Measurements from ENCODE around the gene DNAH6. TPM values are rescaled to one million over a fixed set of nuclear protein-coding genes. Genes with fewer than 3 reads are reported as not detected.
"Not testable (repeated sequence)": the region's sequence is repeated elsewhere in the genome, so short reads cannot be mapped to it uniquely, and the experiment has no call there.

The DNAH6 gene
- total RNA-seq, 2 experiments from 2014 or later: 0.06 to 0.13 TPM

- ChIA-PET POLR2A (no interaction called here), CTCF (no interaction called here)
Observed at GRCh38 chr2:84725717-84726116, 209.4 kb downstream of the DNAH6 start.

DNA sequence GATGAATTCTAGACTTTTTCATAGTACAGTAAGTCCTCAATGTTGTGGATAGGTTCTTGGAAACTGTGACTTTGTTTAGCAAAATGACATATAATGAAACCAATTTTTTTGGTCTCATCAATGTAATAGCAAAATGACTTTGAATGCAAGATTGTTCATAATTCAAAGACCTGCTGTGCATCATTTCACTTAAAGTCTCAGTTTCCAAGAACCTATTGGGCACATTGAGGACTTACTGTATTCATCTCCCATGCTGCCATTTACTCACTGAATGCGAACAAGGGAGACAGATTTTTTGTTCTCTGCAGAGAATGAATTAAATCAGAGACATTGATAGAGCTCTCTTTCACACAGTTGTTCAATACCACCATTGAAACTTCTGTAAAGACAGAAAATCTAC is 211.0 kb downstream of the DNAH6 start:
- ChIA-PET POLR2A (no interaction called here), CTCF (no interaction called here)

DNA sequence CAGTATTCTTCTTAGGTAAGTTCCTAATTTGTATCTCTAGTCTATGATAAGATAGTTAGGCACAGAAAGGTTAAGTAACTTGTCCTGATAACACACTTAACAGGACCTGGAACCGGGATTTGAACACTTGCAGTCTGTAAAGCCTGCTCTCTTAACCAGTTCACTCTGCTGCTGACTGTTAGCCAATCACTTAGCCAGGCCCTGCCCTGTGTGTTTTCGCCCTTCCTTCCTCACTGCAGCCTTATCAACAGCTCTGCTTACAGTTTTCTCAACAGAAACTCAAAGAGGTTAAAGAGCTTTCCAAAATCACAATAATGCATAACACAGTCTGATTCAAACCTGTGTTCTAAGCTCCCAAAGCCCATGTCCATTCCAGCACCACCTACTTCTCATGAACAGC is 212.9 kb downstream of the DNAH6 start:
- CTCF ChIA-PET: no interaction called here
- POLR2A ChIA-PET: no interaction called here

DNA sequence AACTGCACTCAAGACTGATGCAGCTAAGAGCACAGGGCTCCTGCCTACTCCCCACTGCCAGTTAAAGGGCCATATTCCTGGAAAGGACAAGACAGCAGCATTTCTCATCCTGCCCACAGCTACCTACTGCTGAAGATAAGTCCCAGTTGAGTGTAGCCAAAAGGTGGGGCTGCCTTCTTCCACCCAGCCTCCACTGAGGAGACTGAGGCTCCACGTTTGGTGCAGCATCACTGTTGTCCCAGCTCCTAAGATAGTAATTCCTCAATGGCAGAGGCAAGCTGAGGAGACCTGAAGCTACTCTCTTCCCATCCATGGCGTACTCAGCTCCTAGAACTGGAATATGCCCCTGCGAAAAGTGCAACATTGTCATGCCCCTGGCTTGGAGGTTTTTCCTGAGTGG is 214.9 kb downstream of the DNAH6 start:
- ChIA-PET POLR2A (no interaction called here), CTCF (interaction anchor here (2.1 kb wide), 1 partner anchor 10 kb away, joined by 7 read pairs; no protein-coding TSS in a partner anchor)

DNA sequence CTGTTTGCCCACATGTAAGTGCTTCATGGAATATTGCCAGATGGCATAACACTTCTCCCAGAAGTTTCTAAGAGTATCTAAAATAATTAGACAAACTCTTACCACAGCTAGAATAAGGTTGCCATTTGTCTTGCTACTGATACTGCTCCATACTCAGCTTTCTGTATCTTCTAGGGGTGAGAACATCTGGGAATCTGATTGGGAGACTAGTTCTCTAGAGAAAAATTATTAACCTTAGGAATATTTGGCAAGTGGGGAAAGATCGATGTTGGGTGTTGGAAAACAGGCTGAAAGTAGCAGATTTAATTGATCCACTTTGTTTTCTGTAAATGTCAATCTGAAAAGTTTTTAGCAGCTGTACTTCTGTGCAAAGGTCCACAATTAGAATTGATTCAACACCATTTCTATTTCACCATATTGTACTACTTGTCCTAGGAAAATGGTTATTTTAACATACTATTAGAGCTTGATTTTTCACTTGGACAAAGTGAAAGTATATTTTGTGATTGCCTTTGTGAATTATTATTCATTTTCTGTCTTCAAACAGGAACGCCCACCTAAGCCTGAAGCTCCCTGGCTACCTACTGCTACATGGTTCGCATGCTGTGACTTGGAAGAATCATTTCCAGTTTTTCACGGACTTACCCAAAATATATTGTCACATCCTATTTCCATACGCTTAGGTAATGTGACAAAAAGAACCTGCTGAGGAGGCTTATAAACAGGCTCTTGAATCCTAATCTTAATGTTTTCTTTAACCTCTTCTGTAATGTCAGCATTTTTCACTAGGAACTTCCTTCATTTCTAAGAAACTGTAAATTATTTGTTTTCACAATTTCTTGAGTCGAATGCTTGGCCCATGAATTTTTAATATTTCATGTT is 216.8 kb downstream of the DNAH6 start:
- ChIA-PET POLR2A (no interaction called here), CTCF (interaction anchor here (2.1 kb wide), 1 partner anchor 8 kb away, joined by 7 read pairs; no protein-coding TSS in a partner anchor)

GRCh38 chr2:84735389-84735788 is 219.1 kb downstream of the DNAH6 start:
- ChIA-PET POLR2A (no interaction called here), CTCF (no interaction called here)

- CTCF ChIA-PET: interaction anchor here (0.6 to 2.1 kb wide), 8 partner anchors 9 to 337 kb away, joined by 3 to 8 read pairs (median 5); partner anchors contain the start of gene TRABD2A
- POLR2A ChIA-PET: interaction anchor here (0.6 to 1.1 kb wide), 2 partner anchors 165 to 243 kb away, joined by 3 read pairs; no protein-coding TSS in a partner anchor
Observed at GRCh38 chr2:84741182-84741822, 225.0 kb downstream of the DNAH6 start.

DNA sequence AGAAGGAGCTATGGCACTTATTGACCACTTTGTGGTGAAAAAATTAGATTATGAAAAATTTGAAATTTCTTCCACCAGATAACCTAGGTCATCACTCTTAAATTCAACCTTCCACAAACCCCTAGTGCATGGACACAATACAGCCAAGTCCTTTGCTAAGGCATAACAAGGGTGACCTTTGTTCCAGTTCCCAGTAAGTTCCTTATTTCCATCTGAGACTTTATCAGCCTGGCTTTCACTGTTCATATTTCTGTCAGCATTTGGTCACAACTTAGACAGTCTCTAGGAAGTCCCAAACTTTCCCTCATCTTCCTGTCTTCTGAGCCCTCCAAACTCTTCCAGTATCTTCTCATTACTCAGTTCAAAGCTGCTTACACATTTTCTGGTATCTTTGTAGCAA is 232.0 kb downstream of the DNAH6 start:
- ChIA-PET CTCF (no interaction called here), POLR2A (no interaction called here)

DNA sequence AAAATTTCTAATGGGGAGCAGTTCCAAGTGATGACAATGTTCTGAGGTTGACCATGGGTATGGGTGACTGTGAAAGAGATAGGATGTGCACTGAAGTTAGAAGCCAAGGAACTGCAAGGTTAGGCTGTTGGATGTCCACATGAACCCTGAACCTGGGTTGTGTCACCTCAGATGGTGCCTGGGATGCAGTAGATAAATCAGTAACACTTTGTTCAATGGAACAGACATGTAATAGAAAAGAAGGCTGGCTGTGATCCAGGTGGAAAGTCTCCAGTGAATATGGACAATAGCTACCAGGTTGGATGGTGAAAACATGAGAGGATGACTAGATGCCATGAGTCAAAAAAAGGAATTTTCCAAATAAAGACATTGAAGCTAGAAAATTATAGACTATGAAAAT is 233.1 kb downstream of the DNAH6 start:
- CTCF ChIA-PET: no interaction called here

DNA sequence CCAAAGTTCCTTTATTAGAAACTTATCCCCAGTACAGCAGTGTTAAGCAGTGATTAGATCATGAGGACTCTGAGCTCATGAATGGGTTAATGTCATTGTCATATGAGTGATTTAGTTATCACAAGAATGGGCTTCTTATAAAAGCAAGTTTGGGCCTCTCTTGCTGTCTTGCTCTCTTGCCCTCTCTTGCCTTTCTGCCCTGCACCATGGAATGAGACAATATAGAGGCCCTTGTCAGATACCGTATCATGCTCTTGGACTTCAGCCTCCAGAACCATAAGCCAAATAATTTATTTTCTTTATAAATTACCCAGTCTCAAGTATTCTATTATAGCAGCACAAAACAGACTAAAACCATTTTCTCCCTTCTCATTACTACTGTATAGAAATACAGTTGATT is 238.8 kb downstream of the DNAH6 start:
- CTCF ChIA-PET: no interaction called here
- POLR2A ChIA-PET: no interaction called here

More for the DNA sequence above, 233.1 kb downstream of the DNAH6 start:
- POLR2A ChIA-PET: no interaction called here

GRCh38 chr2:84757648-84758047 is 241.3 kb downstream of the DNAH6 start:
- ChIA-PET POLR2A (no interaction called here), CTCF (no interaction called here)

- ChIA-PET CTCF (no interaction called here), POLR2A (no interaction called here)
Observed at GRCh38 chr2:84766791-84767190, 250.5 kb downstream of the DNAH6 start.

- ChIA-PET POLR2A (no interaction called here), CTCF (no interaction called here)
Observed at GRCh38 chr2:84768840-84769239, 252.5 kb downstream of the DNAH6 start.

GRCh38 chr2:84770280-84770679 is 254.0 kb downstream of the DNAH6 start:
- POLR2A ChIA-PET: no interaction called here
- CTCF ChIA-PET: no interaction called here

GRCh38 chr2:84771251-84771650 is 255.0 kb downstream of the DNAH6 start:
- ChIA-PET POLR2A (no interaction called here), CTCF (no interaction called here)

DNA sequence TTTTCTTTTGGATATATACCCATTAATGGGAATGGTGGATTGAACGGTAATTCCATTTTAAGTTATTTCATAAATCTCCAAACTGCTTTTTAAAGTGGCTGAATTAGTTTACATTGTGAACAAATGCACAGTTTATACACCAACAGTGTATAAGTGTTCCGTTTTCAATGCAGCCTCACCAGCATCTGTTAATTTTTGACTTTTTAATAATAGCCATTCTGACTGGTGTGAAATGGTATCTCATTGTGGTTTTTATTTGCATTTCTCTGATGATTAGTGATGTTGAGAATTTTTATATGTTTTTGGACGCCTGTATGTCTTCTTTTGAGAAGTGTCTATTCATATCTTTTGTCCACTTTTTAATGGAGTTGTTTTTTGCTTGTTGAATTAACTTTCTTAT is 257.3 kb downstream of the DNAH6 start:
- CTCF ChIA-PET: not testable (repeated sequence)

GRCh38 chr2:84776011-84776410 is 259.7 kb downstream of the DNAH6 start:
- ChIA-PET CTCF (no interaction called here), POLR2A (no interaction called here)

More for the DNA sequence above, 257.3 kb downstream of the DNAH6 start:
- POLR2A ChIA-PET: not testable (repeated sequence)

- POLR2A ChIA-PET: no interaction called here
- CTCF ChIA-PET: interaction anchor here (1.4 kb wide), 1 partner anchor 38 kb away, joined by 3 read pairs; no protein-coding TSS in a partner anchor
Observed at GRCh38 chr2:84778911-84779690, 262.8 kb downstream of the DNAH6 start.

- CTCF ChIA-PET: interaction anchor here (1.4 kb wide), 1 partner anchor 39 kb away, joined by 3 read pairs; no protein-coding TSS in a partner anchor
- POLR2A ChIA-PET: no interaction called here
Observed at GRCh38 chr2:84779781-84780180, 263.5 kb downstream of the DNAH6 start.

- POLR2A ChIA-PET: no interaction called here
- CTCF ChIA-PET: no interaction called here
Observed at GRCh38 chr2:84781942-84782716, 265.8 kb downstream of the DNAH6 start.
